Measurements from ENCODE around the gene PROSER2.

GRCh38 chr10:11787846-11788245, 35.3 kb upstream of the PROSER2 start:
- TF ChIP-seq CTCF (IDR thresholded peaks at IDR 0.05) (no peak), POLR2A (IDR thresholded peaks at IDR 0.05) (no peak)

Measured in uterus (tissue), 2 donors.